ENCODE results near the gene HES3.

Gene HES3, protein sequence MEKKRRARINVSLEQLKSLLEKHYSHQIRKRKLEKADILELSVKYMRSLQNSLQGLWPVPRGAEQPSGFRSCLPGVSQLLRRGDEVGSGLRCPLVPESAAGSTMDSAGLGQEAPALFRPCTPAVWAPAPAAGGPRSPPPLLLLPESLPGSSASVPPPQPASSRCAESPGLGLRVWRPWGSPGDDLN

DNA sequence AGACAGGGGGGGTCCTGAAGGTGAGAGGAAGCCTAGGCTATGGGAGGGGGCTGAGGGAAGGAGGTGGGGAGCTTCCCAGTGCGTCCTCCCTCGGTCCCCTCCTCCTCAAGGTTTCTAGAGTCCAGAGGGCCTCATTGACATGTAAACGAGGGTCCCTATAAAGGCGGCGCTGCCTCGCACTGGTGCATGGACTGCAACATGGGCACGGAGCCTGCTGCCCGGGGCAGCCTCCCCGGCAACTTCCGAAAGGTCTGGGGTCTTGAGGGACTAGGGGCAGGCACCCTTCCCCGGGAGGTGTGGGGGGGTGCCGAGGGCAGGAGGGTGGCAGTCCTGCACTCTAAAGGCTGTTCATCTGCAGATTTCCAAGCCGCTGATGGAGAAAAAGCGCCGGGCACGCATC is at the start of gene HES3:
Gene HES3 (plus strand): TSS at position 187 of the 400 bp plus-strand sequence. CDS start 187 bp downstream, at position 374.
- DNase-seq: no peak

DNA sequence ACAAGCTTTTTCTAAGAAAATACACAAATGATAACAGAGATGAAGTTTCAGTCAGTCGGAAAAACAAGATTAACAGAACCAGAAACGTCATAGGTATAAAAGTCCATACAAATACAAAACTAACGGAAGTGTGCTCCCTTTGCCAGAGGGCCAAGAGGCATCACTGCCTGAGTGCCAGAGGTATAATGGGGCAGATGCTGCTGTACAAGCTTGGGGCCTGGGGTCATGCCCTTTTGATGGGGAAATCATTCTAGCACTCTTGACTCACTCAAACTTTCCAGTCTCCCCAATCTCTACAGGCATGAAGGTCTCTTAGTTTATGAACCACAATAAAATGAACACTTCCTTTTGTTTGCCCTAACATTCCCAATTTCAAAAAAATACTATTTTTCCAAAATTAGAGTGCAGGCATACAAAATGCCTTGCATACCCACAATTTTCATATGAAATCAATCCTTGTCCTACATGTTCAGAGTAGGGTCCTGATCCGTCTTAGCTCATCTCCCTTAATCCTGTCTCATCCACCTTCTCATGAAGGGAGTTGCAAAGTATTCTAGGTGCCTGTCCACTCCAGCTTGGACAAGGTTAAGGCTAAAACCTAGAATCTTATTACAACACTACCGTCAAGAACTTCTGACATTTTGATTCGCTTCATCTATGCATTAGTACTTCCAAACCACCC is 46.1 kb upstream of the HES3 start:
- no peak for DNase-seq

DNA sequence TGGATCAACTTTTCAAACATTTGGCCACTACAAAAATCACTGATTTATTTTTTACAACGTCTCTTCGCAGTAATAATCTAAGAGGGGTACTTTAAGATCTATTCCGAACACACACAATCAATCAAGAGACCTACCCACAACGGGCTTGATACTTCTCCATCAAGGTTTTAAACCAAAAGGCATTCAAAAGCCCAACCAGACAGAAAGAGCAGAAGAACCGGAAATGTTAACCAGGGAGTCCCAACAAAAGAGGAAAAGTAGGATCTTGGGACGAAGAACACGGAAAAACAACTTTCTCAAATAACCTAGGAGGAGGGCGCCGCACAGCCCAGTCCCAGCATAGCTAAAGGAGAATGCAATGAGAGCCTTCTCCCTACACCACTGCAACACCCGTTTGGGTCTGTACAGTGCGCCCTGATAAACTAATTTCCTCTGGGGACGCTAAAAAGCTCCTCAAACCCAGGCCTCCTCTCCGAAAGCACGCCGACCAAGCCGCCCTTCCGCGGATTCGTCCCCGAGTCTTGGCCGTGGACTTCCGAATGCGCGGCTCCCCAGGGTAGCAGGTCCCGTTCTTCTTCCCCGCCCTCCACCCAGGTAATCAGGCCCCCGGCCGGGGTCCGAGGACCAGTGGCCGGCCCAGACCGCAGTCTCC is 45.2 kb upstream of the HES3 start:
- DNase-seq: peak; percentile 44

DNA sequence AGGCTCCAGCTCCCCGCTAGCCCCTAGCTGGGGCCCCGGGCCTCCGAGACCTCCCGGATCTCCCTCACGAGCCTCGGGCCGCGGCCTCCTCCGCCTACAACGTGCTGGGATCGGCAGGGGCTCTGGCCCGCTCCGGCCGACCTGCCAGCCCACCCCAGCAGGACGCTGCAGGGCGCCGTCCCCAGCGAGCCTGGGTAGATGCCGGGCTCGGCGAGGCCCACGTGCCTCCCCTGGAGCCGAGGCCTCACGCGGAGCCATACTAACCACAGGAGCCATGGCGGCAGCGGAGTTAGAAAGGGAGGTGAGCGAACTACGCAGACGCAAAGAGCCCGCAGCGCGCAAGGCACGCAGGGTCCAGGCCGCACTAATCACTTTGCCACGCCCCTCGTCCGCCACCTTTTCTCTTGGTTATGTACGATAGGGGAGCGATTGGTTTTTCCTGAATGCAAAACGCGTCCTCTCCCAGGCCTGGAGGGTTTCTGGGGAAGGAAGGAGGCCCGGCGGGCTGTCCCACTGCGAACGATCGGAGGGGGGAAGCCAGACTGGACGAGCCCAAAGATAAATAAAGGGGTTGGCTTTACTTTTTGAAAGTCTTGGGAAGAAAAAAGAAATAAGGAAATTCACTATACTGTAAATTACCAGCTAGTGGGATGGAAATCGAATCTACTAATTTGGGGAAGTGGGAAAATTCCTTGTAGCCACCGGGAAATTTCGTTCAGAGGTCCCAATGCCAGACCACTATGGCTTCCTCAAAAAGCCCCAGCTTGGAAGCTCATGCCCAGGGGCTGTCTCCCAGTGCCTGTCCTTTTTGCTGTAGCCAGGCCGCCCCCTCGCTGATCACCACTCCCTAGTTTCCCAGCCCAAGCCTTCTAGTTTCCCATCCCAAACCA is 44.4 kb upstream of the HES3 start, which contains the start of gene RPL22:
Gene RPL22 (minus strand): TSS at position 298 of the 890 bp plus-strand sequence. CDS start 22 bp downstream, at position 276.
- DNase-seq: peak; percentile 99

DNA sequence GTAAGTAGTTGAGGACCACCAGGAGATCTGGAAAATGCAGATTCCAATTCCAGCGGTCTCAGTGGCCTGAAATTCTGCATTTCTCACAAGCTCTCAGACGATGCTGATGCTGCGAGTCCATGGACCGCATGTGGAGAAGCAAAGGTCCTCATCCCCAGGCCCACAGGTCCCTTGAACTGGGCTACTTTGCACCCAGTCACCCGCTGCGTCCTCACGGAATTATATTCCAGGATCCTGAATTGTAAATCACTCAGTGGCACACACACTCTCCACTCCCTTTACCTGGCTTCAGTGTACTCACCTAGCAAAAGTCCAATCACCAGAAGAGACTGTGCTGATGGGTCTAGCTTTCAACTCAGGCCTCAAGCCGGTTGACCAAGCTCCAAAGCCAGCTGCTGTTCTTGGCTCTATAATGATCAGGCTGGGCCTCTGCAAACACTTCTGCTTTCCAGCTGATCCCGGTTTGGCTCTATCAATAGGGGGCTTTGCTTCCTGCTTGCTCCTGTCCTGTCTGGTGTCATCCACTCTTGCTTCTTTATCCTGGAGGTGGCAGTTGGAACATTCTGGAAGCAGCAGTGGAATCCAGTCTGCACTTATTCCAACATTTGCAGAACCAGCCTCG is 43.7 kb upstream of the HES3 start:
- no peak for DNase-seq

DNA sequence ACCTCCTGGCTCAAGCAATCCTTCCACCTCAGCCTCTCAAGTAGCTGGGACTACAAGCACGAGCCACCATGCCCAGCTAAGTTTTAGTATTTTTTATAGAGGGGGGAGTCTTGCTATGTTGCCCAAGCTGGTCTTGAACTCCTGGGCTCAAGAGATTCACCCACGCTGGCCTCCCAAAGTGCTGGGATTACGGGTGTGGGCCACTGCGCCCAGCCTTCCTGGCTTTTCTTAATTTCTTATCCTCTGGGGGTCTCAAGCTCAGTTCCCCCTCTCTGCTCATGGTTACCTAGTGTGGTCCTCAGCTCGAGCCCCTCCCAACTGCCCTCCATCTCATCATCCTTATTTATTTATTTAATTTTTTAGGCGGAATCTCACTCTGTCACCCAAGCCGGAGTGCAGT is 41.7 kb upstream of the HES3 start:
- no peak for DNase-seq

DNA sequence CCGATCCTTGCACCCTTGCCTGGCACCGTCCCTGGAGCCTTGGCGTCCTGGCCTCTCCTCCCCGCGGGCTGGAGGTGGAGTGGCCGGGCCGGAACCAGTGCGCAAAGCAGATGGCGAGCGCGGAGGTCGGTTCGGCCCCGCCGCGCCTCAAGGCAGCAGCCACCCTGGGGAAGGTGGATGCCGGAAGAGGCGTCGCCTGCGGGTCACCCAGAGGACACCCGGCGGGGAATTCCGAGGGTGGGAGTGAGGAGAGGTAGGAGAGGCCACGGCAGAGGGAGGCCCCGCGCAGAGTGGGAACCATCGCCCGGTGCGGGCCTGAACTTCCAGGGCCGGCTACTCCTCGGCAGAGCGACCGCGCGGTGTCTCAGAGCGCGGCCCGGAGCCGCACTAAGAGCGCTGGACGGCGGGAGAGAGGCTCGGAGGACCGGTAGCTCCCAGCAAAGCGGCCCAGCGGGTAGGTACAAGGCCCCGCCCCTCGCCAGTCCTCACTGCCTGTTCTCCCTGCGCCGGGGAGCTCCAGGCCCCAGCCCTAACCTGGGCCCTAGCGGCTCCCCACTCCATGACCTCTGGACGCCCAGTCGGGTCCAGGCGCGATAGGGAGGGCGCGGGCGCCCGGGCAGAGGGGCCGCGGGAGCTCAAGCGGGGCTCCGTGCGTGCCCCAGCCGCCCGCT is 38.0 kb upstream of the HES3 start, which contains the start of gene RNF207:
Gene RNF207 (plus strand): TSS at position 271 of the 671 bp plus-strand sequence. CDS start 417 bp downstream, outside the sequence.
- no peak for DNase-seq

DNA sequence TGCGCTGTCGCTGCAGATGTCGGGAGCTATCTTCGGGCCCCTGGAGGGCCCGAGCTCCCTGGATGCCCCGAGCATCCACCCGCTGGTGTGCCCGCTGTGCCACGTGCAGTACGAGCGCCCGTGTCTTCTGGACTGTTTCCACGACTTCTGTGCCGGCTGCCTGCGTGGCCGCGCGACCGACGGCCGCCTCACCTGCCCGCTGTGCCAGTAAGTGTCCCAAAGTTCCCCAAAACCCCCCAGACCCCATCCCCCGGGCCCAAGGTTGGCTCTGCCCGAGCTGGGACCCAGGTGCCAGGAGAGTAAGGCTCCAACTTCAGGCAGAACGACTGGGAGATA is 37.5 kb upstream of the HES3 start:
- DNase-seq: no peak

DNA sequence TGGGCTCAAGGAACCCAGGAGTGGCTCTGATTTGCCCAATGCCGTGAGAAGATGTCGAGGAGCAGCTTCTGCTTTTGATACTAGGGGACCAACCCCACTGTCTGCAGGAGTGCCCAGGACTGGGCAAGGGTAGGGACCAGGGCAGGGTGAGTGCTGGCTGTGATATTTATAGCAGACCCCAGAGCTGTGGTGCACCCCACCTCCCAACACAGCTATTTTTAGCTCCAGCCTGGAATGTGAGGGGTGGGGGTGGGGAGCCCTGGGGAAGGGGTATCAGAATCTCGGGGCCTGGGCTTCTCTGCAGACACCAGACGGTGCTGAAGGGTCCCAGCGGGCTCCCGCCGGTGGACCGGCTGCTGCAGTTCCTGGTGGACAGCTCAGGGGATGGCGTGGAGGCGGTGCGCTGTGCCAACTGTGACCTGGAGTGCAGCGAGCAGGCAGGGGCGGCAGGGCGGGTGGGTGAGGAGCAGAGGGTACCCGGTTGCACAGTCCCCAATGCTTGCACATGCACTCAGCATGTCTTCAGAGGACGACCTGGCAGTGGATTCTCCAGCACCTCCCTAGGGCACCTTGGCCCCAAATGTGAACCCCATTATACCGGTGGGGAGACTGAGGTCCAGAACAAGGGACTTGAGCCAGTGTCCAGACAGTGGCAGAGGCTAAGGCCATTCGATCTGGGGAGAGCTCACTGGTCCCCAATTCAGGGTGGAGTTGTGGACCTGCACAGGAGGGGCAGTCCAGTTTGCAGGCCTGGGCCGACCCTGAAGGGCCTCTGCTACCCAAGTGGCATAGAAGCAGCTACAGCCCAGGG is 36.7 kb upstream of the HES3 start:
- DNase-seq: no peak

DNA sequence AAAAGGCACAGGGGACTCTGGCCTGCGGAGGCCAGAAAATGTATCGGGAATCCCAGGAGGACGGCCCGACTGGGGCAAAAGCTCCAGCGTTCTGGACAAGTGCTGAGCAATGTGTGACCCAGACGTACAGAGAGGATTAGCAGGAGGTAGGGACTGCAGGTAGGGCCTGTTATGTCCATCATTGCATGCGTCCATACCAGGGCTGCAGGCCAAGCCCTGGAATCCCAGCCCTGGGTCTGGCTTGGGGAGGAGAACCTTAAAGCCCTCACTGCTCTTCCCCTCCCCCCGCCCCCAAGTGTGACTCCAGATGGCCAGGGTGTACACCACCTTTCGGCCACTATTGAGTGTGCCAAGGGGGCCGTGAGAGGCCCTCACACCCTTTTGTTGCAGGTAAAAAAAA is 36.1 kb upstream of the HES3 start:
- DNase-seq: no peak

DNA sequence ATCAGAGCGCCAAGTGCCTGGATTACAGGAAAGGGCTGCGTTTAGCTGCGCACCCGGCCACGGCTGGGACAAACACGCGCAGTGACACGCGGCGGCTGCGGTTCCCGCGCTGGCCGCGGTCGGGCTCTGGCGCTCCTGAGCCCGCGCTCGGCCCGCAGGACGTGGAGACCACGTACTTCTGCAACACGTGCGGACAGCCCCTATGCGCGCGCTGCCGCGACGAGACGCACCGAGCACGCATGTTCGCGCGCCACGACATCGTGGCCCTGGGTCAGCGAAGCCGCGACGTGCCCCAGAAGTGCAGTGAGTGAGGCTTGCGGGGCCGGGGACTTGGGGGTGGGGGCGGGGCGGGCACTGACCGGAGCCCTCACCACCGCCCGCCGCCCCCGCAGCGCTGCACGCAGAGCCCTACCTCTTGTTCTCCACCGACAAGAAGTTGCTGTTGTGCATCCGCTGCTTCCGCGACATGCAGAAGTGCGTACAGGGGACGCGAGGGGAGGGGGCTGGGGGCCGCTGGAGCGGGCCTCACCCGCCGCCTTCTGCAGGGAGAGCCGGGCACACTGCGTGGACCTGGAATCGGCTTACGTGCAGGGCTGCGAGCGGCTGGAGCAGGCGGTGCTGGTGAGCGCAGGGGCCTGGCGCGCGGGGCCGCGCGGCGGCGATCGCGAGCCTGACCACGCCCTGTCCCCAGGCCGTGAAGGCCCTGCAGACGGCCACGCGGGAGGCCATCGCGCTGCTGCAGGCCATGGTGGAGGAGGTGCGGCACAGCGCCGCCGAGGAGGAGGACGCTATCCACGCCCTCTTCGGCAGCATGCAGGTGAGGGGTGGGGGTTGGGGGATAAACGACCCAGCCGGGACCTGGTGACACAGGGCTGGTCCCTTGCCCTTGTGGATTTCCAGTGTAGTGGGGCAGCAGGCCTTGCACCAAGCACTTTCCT is 35.0 kb upstream of the HES3 start:
- DNase-seq: peak; percentile 18

DNA sequence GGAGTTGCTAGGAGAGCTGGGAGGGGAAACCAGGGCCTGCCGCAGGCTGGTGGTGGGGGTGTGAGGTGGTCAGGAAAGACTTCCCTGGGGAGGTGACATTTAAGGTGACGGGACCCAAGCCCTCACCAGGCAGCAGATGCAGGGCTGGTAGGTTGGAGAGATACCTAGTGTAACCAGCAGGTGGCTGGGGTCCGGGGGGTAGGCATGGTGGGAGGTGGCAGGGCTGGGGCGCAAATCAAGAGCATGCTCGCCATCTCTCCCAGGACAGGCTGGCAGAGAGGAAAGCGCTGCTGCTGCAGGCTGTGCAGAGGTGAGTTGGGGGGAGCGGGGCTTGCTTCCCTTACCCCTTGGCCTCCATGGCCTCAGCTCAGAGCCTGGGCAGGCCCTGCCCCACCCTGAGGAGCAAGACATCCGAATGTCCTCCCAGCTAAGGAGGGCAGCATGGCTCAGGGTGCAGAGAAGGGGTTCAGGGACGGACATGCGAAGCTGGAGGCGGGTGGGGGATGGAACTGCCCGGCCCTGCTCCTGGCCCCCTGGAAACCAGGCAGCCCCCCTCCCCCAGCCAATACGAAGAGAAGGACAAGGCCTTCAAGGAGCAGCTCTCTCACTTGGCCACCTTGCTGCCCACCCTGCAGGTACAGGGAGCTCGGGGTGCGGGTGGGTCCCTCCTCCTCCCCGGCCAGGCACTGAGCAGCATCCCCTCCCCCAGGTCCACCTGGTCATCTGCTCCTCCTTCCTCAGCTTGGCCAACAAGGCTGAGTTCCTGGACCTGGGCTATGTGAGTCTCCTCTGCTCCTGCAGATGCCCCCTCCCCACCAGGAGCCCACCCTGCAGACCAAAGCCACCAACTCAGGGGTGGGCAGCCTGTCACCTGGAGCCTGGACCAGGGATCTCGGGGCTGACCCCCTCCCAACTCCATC is 34.1 kb upstream of the HES3 start:
- no peak for DNase-seq

DNA sequence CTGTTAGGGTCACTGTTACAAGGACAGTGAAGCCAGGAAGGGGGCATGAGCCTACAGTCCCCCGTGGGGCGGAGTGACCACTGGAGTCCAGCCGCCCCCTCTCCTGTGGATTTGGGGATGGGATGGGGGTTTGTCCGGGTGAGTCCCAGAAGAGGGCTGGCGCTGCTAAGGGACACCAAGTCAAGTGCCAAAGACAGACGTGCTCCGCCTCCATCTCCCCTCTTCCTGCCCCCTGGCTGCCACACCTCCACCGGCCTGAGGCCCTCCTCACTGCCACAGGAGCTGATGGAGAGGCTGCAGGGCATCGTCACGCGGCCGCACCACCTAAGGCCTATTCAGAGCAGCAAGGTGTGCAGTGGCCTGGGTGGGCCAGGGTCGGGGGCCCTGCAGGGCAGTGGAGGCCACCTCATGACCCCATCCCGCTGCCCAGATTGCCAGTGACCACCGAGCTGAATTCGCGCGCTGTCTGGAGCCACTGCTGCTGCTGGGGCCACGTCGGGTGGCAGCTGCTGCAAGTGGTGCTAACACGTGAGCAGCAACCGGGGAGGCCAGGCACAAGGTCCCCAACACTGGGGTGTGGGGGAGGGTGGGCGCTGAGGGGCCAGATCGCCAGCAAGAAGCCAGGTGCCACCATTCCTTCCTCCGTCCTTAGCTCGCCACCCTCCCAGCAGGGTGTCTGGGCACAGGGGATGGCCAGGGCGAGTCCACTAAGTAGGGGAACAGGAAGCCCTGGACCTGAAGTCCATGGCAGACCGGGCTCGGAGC is 33.2 kb upstream of the HES3 start:
- DNase-seq: no peak

DNA sequence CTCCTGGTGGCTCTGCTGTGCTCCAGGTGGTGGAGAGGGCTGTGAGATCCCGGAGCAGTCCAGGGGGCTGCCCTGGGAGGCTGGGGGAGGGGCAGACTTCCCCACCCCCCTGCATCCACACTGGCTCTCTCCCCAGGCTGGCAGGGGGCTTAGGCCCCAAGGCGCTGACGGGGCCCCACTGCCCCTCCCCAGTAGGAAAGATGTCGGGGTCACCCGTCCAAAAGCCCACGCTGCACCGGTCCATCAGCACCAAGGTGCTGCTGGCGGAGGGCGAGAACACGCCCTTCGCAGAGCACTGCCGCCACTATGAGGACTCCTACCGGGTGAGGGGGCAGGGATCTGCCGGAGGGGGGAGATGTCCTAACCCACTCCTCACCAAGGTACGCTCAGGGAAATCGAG is 32.2 kb upstream of the HES3 start:
- no peak for DNase-seq

DNA sequence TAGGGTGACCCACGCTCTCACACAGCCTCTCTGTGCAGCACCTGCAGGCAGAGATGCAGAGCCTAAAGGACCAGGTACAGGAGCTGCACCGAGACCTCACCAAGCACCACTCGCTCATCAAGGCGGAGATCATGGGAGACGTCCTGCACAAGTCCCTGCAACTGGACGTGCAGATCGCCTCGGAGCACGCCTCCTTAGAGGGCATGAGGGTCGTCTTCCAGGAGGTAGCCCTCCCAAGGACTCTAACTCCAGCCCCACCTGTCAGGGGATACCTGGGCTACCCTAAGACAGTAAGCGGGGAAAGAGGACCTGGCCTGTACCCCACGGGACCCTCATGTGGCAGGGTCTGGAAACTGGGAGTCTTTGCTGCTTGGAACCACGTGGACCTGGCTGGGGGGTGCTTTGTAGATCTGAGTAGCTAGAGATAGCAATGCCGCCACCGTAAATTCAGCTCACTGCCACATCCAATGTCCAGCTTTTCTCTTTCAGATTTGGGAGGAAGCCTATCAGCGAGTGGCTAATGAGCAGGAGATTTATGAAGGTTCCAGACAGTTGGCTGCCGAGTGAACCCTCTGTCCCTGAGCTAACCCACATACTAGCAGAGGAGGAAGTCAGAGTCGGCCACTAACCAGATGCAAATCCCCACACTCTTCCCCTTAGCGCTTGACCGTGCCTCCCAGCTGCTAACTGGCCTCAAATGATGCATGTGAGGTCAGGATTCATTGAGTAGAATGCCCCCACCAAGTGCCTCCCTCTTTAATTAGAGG is 31.6 kb upstream of the HES3 start:
- no peak for DNase-seq

DNA sequence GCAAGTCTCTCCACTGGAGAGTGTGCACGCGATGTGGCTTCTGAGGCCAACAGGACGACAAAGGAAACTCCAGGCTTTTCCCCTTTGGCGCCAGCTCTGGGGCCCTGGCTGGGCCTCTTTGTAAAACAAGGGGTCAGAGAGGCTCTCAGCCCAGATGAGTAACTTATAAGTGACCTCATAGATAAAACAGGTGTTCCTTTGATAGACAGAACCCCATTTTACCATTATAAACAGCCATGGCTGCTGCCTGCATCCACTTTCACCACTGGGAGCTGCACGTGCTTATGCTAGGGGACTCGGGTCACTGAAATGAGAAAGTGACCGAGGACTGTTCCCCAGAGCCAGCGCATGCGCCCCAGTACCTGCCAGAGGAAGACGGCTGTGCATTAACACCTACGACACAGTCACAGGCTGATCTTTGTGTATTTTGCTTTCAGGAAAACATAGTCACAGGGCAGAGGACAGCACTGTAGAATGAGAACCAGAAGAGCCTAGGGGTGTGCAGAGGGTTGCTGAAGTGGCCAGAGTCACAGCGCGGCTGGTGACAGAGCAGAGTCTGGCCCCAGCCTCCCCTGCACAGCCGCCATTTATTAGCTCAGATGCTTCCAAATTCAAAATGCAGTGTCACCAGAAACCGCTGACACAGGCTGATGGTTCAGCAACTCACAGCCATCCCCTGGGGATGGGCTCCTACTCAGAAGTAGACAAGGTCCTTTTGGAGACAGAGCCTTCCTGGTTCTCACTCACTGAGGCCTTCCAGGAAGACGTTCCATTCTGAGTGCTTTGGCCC is 25.4 kb upstream of the HES3 start:
- no peak for DNase-seq

Data from midbrain (tissue), 1 donor.